Prostate gland (tissue), 2 donors: Measurements from ENCODE around the gene RIPOR1. TPM values are rescaled to one million over a fixed set of nuclear protein-coding genes. Genes with fewer than 3 reads are reported as not detected.

ENCODE experiments used
- DNase-seq: peaks from one replicate; pipeline ENCODE4 v3.0.0-alpha.2; 2019; ENCODE audit warnings: low spot score
- H3K27ac ChIP-seq, 2 donors: fragments of 200-600 bp; sonication (generic); 2 replicates each; pipeline ENCODE4 v1.5.1; 2017 to 2019
- H3K27me3 ChIP-seq: fragments of 200-600 bp; sonication (generic); replicated peaks from 2 replicates; pipeline ENCODE4 v1.5.1; 2019; ENCODE audit not compliant: insufficient read depth
- H3K36me3 ChIP-seq, 2 donors: fragments of 200-600 bp; sonication (generic); 1 replicate in 1 of 2; 2 replicates in 1 of 2; pipeline versions ENCODE4 v1.5.1 to v1.8.1; 2017 to 2019
- H3K4me1 ChIP-seq: fragments of 200-600 bp; sonication (generic); replicated peaks from 2 replicates; pipeline ENCODE4 v1.5.1; 2019
- H3K4me3 ChIP-seq, 2 donors: fragments of 200-600 bp; sonication (generic); 2 replicates each; pipeline ENCODE4 v1.5.1; 2017 to 2019
- H3K9me3 ChIP-seq: fragments of 200-600 bp; sonication (generic); 2 replicates; pipeline ENCODE4 v1.5.1; 2017
- POLR2A ChIP-seq: fragments of 450-650 bp; IDR thresholded peaks from one replicate; pipeline ENCODE4 v1.6.1; 2016; ENCODE audit warnings: antibody characterized with exemption, mild to moderate bottlenecking
- POLR2AphosphoS5 ChIP-seq: sonication (generic); formaldehyde crosslinking; IDR thresholded peaks from one replicate; pipeline ENCODE4 v1.6.1; 2017; ENCODE audit warnings: antibody characterized with exemption
- WGBS: methylation state at CpG from one replicate; pipeline ENCODE4 v1.1.5; 2018; 5-methylcytosine and 5-hydroxymethylcytosine counted together
- intact Hi-C: fragments of 100-400 bp; cut with DNase I; formaldehyde crosslinking; loops from one replicate; pipeline ENCODE4 v1.14.2; 2022
- total RNA-seq, 2 donors: library from RNA; depleted of rRNA; stranded (reverse); fragments of >200 nt; gene quantifications; one replicate each; pipeline ENCODE4 v1.1.0, GENCODE V29; 2016
- TF ChIP-seq, protein P1 (sequence below), 4 experiments: fragments of 200-600 bp in 2 of 4; fragments of 450-650 bp in 2 of 4; sonication (generic) in 2 of 4; IDR thresholded peaks; 1 replicate in 3 of 4; 2 replicates in 1 of 4; pipeline ENCODE4 v1.5.1; 2016 to 2019; ENCODE audit warnings: antibody characterized with exemption in 4 of 4, mild to moderate bottlenecking in 2 of 4, moderate library complexity in 2 of 4

The RIPOR1 gene
- total RNA-seq, 2 donors from 2014 or later: 32.5 to 121 TPM

DNA sequence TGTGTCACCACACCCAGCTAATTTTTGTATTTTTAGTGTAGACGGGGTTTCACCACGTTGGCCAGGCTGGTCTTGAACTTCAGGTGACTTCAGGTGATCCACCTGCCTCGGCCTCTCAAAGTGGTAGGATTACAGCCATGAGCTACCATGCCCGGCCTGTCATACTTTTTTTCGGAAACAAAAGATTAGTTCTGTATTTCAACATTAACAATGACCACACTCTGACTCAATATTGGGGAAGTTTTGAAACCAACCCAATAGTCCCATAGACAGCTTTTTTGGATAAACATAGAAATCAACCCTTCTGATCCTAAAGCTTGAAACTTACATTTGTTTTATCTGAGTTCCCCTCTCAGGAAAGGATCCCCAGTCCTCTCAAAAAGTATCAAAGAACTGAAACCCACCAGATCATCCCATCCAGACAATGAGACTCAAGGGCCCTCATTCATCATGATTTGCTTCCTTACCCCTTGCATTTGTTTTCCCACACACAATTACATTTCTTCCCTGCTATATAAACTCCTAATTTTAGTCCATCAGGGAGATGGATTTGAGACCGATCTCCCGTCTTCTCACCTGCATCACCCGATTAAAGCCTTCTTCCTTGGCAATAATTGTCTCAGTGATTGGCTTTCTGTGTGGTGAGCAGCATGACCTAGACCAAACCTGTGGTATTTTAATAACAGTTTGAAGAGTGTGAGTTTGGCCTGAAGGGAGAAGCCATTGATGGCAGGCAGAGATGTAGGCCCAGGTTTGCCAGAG lies 38.1 kb upstream of the RIPOR1 start:
- Histone ChIP-seq H3K36me3 (no peaks in the 10 kb centered on the region), H3K4me1 (no peaks in the 10 kb centered on the region), H3K27ac (no peak overlapping the region), H3K9me3 (no peaks in the 10 kb centered on the region), H3K27me3 (no peaks in the 10 kb centered on the region), H3K4me3 (no peak overlapping the region)
- 93% methylated on average over 8 of the region's 8 CpGs for WGBS
- intact Hi-C loops: no loop called here
- DNase-seq: no peak
- TF ChIP-seq POLR2AphosphoS5 (no peak), POLR2A (no peak)
- TF ChIP-seq, protein P1, sequence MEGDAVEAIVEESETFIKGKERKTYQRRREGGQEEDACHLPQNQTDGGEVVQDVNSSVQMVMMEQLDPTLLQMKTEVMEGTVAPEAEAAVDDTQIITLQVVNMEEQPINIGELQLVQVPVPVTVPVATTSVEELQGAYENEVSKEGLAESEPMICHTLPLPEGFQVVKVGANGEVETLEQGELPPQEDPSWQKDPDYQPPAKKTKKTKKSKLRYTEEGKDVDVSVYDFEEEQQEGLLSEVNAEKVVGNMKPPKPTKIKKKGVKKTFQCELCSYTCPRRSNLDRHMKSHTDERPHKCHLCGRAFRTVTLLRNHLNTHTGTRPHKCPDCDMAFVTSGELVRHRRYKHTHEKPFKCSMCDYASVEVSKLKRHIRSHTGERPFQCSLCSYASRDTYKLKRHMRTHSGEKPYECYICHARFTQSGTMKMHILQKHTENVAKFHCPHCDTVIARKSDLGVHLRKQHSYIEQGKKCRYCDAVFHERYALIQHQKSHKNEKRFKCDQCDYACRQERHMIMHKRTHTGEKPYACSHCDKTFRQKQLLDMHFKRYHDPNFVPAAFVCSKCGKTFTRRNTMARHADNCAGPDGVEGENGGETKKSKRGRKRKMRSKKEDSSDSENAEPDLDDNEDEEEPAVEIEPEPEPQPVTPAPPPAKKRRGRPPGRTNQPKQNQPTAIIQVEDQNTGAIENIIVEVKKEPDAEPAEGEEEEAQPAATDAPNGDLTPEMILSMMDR (IDR thresholded peaks at IDR 0.05): no peak

DNA sequence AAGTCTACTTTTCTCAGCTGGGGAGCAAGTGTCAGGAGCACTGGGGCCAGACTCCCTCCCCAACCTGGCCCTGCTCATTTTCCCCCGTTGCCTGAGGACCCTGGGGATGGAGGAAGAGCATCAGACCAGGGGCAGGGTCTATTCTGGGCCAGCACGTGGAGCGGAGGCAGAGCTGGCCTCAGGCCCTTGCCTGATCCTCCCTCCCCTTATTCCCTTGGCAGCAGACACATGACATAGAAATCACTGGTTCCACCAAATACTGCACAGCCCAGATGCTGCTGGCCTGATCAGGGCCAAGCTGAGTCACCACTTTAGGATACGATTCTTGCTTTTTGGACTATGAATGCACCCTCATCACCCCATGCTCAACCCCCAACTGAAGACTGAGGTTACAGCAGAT lies 29.5 kb upstream of the RIPOR1 start:
- H3K9me3 ChIP-seq: no peaks in the 10 kb centered on the region
- intact Hi-C loops: no loop called here
- DNase-seq: no peak
- WGBS: 61% methylated on average over 4 of the region's 4 CpGs
- H3K27me3 ChIP-seq: no peaks in the 10 kb centered on the region
- TF ChIP-seq, protein P1 (IDR thresholded peaks at IDR 0.05): no peak
- TF ChIP-seq POLR2A: no peak
- H3K4me1 ChIP-seq: no peaks in the 10 kb centered on the region
- no peak overlapping the region for H3K4me3 ChIP-seq
- H3K36me3 ChIP-seq: no peaks in the 10 kb centered on the region
- no peak overlapping the region for H3K27ac ChIP-seq

- 72% methylated on average over 9 of the region's 9 CpGs for WGBS
- H3K27me3 ChIP-seq: no peaks in the 10 kb centered on the region
- H3K4me3 ChIP-seq: no peak overlapping the region
- no peak overlapping the region for H3K27ac ChIP-seq
- H3K4me1 ChIP-seq: no peaks in the 10 kb centered on the region
- TF ChIP-seq, protein P1 (IDR thresholded peaks at IDR 0.05): no peak
- no peak for TF ChIP-seq POLR2A
- TF ChIP-seq POLR2AphosphoS5: no peak
- intact Hi-C loops: no loop called here
- no peaks in the 10 kb centered on the region for H3K36me3 ChIP-seq
- DNase-seq: no peak
- H3K9me3 ChIP-seq: no peaks in the 10 kb centered on the region
These were observed 24.3 kb upstream of the RIPOR1 start for GRCh38 chr16:67504031-67505021.

DNA sequence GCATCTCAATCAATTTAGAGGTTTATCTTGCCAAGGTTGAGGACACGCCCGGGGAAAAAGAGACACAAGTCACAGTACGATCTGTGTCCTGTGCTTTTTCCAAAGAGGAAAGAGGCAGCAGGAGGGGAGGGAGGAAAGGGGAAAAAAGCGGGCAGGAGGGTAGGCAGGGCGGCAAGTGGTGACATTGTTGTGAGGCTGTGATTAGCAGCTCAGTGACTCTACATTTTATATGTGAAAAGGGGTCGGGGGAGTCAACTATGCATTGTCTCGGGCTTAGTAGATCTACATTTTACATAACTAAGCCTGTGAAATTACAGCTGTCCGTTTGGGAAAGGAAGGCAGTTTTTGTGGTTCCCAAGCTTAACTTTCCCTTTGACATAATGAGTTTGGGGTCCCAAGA lies 22.2 kb upstream of the RIPOR1 start:
- 58% methylated on average over 8 of the region's 8 CpGs for WGBS
- H3K9me3 ChIP-seq: no peaks in the 10 kb centered on the region
- intact Hi-C loops: no loop called here
- TF ChIP-seq POLR2AphosphoS5 (no peak), POLR2A (no peak)
- TF ChIP-seq, protein P1 (IDR thresholded peaks at IDR 0.05): no peak
- H3K27me3 ChIP-seq: no peaks in the 10 kb centered on the region
- H3K4me1 ChIP-seq: no peaks in the 10 kb centered on the region
- no peaks in the 10 kb centered on the region for H3K36me3 ChIP-seq
- no peak overlapping the region for H3K4me3 ChIP-seq
- DNase-seq: no peak
- no peak overlapping the region for H3K27ac ChIP-seq
